ENCODE measurements around the gene EVA1A.
A peak's percentile ranks its signal among the peaks of the same experiment; 100 is the strongest.

The EVA1A gene

DNA sequence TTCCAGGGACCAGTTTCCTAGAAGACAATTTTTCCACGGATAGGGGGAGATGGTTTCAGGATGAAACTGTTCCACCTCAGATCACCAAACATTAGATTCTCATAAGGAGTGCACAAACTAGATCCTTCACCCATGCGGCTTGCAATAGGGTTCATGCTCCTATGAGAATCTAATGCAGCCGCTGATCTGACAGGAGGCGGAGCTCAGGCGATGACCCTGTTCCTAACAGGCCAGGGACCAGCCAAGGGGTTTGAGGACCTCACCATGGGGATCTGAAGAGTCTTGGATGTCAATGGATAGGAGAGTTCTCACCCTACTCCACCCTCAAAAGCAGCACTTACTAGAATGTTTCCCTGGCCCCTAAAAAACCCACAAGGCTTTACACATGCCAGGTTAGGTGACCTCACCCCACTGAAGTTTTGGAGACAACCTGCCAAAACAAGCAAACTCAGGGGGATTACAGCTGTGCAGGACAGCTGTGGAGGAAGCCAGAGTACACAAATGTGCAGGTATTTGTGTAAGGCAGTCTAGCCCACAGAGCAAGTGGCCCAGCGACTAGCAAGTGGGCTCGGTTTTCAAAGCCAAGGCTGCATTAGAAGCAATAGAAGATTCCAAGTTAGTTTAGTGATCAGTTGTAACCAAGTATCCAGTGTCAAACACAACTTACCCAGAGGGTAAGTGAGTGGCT is 3.9 kb downstream of the EVA1A start:
- Histone ChIP-seq H3K9me3 (ENCODE audit: control insufficient read depth, low read length) (no peaks in the 10 kb centered on the region), H2BK15ac (ENCODE audit: low read depth, poor library complexity, severe bottlenecking) (no peak overlapping the region), H2BK5ac (ENCODE audit: low read depth, low read length, poor library complexity, severe bottlenecking) (no peak overlapping the region), H3K23ac (ENCODE audit: low read length in 2 of 2) (peak overlapping the region in 1 of 2 experiments; percentile 61), H2AK5ac (ENCODE audit: low read length, severe bottlenecking) (peak overlapping the region; percentile 66), H3K4me1 (ENCODE audit: control insufficient read depth, insufficient read depth, low read depth, low read length) (peaks cover 36% of the 10 kb centered on the region), H3K4ac (ENCODE audit: low read depth in 1 of 2, low read length in 2 of 2) (no peak overlapping the region), H2AFZ (ENCODE audit: low read depth, low read length) (no peak overlapping the region), H2BK12ac (ENCODE audit: low read length in 2 of 2) (no peak overlapping the region), H3K9ac (ENCODE audit: low read length) (no peak overlapping the region), H3K18ac (ENCODE audit: low read depth in 1 of 2, low read length in 2 of 2) (no peak overlapping the region), H3K27me3 (ENCODE audit: control insufficient read depth in 1 of 2, insufficient read depth in 1 of 2, low read length in 2 of 2) (no peaks in the 10 kb centered on the region), H3K79me1 (replicated peaks; ENCODE audit: low read length, poor library complexity, severe bottlenecking) (peaks cover 1% of the 10 kb centered on the region), H3K4me2 (ENCODE audit: low read length, poor library complexity, severe bottlenecking) (peak overlapping the region; percentile 28), H3K36me3 (ENCODE audit: control insufficient read depth in 1 of 2, insufficient read depth in 2 of 2, low read depth in 1 of 2, low read length in 2 of 2) (peaks cover 15 to 18% of the 10 kb centered on the region in 2 experiments), H4K8ac (ENCODE audit: low read length) (no peak overlapping the region), H3K14ac (ENCODE audit: low read length in 2 of 2) (no peak overlapping the region), H4K91ac (ENCODE audit: low read length) (no peak overlapping the region), H2BK120ac (ENCODE audit: low read depth, low read length) (no peak overlapping the region), H3K27ac (ENCODE audit: low read length, poor library complexity, severe bottlenecking) (no peak overlapping the region), H3K4me3 (ENCODE audit: insufficient read depth in 1 of 2, low read depth in 1 of 2, low read length in 2 of 2) (no peak overlapping the region)
- 94% methylated on average over 7 of the region's 7 CpGs for WGBS
- no peak for DNase-seq

GRCh38 chr2:75555701-75556100 is 5.0 kb downstream of the EVA1A start:
- no peak overlapping the region for H2BK5ac ChIP-seq (ENCODE audit: low read depth, low read length, poor library complexity, severe bottlenecking)
- H2AK5ac ChIP-seq (ENCODE audit: low read length, severe bottlenecking): peak overlapping the region; percentile 42
- H3K9ac ChIP-seq (ENCODE audit: low read length): no peak overlapping the region
- peaks cover 32% of the 10 kb centered on the region for H3K4me1 ChIP-seq (ENCODE audit: control insufficient read depth, insufficient read depth, low read depth, low read length)
- no peak overlapping the region for H4K91ac ChIP-seq (ENCODE audit: low read length)
- no peak overlapping the region for H3K4me3 ChIP-seq (ENCODE audit: insufficient read depth in 1 of 2, low read depth in 1 of 2, low read length in 2 of 2)
- peak overlapping the region; percentile 11 for H3K4me2 ChIP-seq (ENCODE audit: low read length, poor library complexity, severe bottlenecking)
- H3K14ac ChIP-seq (ENCODE audit: low read length in 2 of 2): no peak overlapping the region
- H3K27ac ChIP-seq (ENCODE audit: low read length, poor library complexity, severe bottlenecking): peak overlapping the region; percentile 16
- H3K27me3 ChIP-seq (ENCODE audit: control insufficient read depth in 1 of 2, insufficient read depth in 1 of 2, low read length in 2 of 2): no peaks in the 10 kb centered on the region
- H2AFZ ChIP-seq (ENCODE audit: low read depth, low read length): no peak overlapping the region
- peaks cover 3% of the 10 kb centered on the region for H3K79me1 ChIP-seq (replicated peaks; ENCODE audit: low read length, poor library complexity, severe bottlenecking)
- no peak overlapping the region for H3K4ac ChIP-seq (ENCODE audit: low read depth in 1 of 2, low read length in 2 of 2)
- 95% methylated on average over 4 of the region's 4 CpGs for WGBS
- H3K9me3 ChIP-seq (ENCODE audit: control insufficient read depth, low read length): no peaks in the 10 kb centered on the region
- H3K18ac ChIP-seq (ENCODE audit: low read depth in 1 of 2, low read length in 2 of 2): no peak overlapping the region
- H2BK12ac ChIP-seq (ENCODE audit: low read length in 2 of 2): no peak overlapping the region
- no peak overlapping the region for H2BK15ac ChIP-seq (ENCODE audit: low read depth, poor library complexity, severe bottlenecking)
- peaks cover 18 to 20% of the 10 kb centered on the region in 2 experiments for H3K36me3 ChIP-seq (ENCODE audit: control insufficient read depth in 1 of 2, insufficient read depth in 2 of 2, low read depth in 1 of 2, low read length in 2 of 2)
- no peak overlapping the region for H4K8ac ChIP-seq (ENCODE audit: low read length)
- no peak for DNase-seq
- no peak overlapping the region for H3K23ac ChIP-seq (ENCODE audit: low read length in 2 of 2)
- no peak overlapping the region for H2BK120ac ChIP-seq (ENCODE audit: low read depth, low read length)

DNA sequence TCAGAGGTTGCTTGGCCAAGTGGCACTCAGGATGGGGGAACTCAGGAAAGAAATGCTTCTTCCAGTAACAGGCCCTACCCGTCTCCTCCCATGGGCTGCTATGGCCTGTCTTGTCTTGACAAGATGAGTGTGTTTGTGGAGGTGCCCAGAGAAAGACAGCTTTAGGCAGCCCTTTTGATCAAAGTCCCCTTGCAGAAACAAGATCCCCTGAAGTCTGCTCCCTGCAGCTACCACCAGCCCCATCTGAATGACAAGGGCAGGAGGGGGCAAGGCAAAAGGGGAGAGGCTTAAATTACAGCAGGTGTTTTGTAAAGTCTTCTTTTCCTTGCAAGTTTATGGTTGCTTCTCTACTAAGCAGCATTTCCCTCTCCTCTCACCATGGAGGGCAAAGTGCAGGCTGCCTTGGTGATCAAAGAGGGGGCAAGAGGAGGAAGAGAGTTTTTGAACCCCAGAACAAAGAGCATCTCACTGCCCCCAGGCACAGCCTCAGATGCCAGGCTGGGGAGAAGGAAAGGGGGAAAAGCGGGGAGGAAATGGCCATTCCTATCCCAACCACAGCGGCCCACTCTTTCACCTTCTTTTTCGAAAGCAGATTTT is 6.7 kb downstream of the EVA1A start:
- Histone ChIP-seq H3K9me3 (ENCODE audit: control insufficient read depth, low read length) (no peaks in the 10 kb centered on the region), H3K4ac (ENCODE audit: low read depth in 1 of 2, low read length in 2 of 2) (no peak overlapping the region), H2AFZ (ENCODE audit: low read depth, low read length) (no peak overlapping the region), H2BK12ac (ENCODE audit: low read length in 2 of 2) (no peak overlapping the region), H3K23ac (ENCODE audit: low read length in 2 of 2) (no peak overlapping the region), H3K14ac (ENCODE audit: low read length in 2 of 2) (no peak overlapping the region), H3K4me2 (ENCODE audit: low read length, poor library complexity, severe bottlenecking) (no peak overlapping the region), H2BK120ac (ENCODE audit: low read depth, low read length) (no peak overlapping the region), H3K27me3 (ENCODE audit: control insufficient read depth in 1 of 2, insufficient read depth in 1 of 2, low read length in 2 of 2) (no peaks in the 10 kb centered on the region), H3K79me1 (replicated peaks; ENCODE audit: low read length, poor library complexity, severe bottlenecking) (peaks cover 9% of the 10 kb centered on the region), H3K4me1 (ENCODE audit: control insufficient read depth, insufficient read depth, low read depth, low read length) (peaks cover 33% of the 10 kb centered on the region), H3K9ac (ENCODE audit: low read length) (no peak overlapping the region), H2AK5ac (ENCODE audit: low read length, severe bottlenecking) (no peak overlapping the region), H3K4me3 (ENCODE audit: insufficient read depth in 1 of 2, low read depth in 1 of 2, low read length in 2 of 2) (no peak overlapping the region), H2BK5ac (ENCODE audit: low read depth, low read length, poor library complexity, severe bottlenecking) (no peak overlapping the region), H3K27ac (ENCODE audit: low read length, poor library complexity, severe bottlenecking) (no peak overlapping the region), H2BK15ac (ENCODE audit: low read depth, poor library complexity, severe bottlenecking) (no peak overlapping the region), H3K18ac (ENCODE audit: low read depth in 1 of 2, low read length in 2 of 2) (no peak overlapping the region), H4K91ac (ENCODE audit: low read length) (no peak overlapping the region), H4K8ac (ENCODE audit: low read length) (no peak overlapping the region), H3K36me3 (ENCODE audit: control insufficient read depth in 1 of 2, insufficient read depth in 2 of 2, low read depth in 1 of 2, low read length in 2 of 2) (peaks cover 24 to 27% of the 10 kb centered on the region in 2 experiments)
- no peak for DNase-seq
- no CpG with 5 or more reads among the region's 4 CpGs for WGBS

DNA sequence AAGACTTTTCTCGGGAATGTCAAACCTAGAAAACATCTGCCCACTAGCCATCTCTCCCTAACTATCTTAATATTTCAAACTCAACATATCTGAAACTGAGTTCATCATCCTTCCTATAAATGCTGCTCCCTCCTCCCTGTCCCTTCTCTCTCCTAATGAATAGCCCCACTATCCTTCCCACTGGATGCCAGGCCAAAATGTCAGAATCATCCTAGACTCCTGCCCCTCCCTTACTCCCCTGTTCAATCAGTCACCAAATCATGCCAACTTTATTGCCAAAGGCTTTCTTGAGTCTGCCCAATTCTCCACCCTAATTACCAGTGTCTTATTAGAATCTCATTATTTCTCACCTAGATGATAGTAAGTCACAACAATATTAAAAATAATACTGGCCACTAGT is 8.5 kb downstream of the EVA1A start:
- H3K4me1 ChIP-seq (ENCODE audit: control insufficient read depth, insufficient read depth, low read depth, low read length): peaks cover 28% of the 10 kb centered on the region
- peaks cover 19 to 24% of the 10 kb centered on the region in 2 experiments for H3K36me3 ChIP-seq (ENCODE audit: control insufficient read depth in 1 of 2, insufficient read depth in 2 of 2, low read depth in 1 of 2, low read length in 2 of 2)
- H3K14ac ChIP-seq (ENCODE audit: low read length in 2 of 2): no peak overlapping the region
- peaks cover 10% of the 10 kb centered on the region for H3K79me1 ChIP-seq (replicated peaks; ENCODE audit: low read length, poor library complexity, severe bottlenecking)
- no peak overlapping the region for H2BK15ac ChIP-seq (ENCODE audit: low read depth, poor library complexity, severe bottlenecking)
- no peak overlapping the region for H2BK5ac ChIP-seq (ENCODE audit: low read depth, low read length, poor library complexity, severe bottlenecking)
- H2AK5ac ChIP-seq (ENCODE audit: low read length, severe bottlenecking): no peak overlapping the region
- H3K18ac ChIP-seq (ENCODE audit: low read depth in 1 of 2, low read length in 2 of 2): no peak overlapping the region
- H2BK120ac ChIP-seq (ENCODE audit: low read depth, low read length): no peak overlapping the region
- no peak overlapping the region for H4K8ac ChIP-seq (ENCODE audit: low read length)
- H3K9ac ChIP-seq (ENCODE audit: low read length): no peak overlapping the region
- no peak overlapping the region for H4K91ac ChIP-seq (ENCODE audit: low read length)
- H2BK12ac ChIP-seq (ENCODE audit: low read length in 2 of 2): no peak overlapping the region
- no peak overlapping the region for H3K4me3 ChIP-seq (ENCODE audit: insufficient read depth in 1 of 2, low read depth in 1 of 2, low read length in 2 of 2)
- 93% methylated on average over 1 of the region's 1 CpG for WGBS
- DNase-seq: no peak
- no peak overlapping the region for H3K4ac ChIP-seq (ENCODE audit: low read depth in 1 of 2, low read length in 2 of 2)
- no peaks in the 10 kb centered on the region for H3K27me3 ChIP-seq (ENCODE audit: control insufficient read depth in 1 of 2, insufficient read depth in 1 of 2, low read length in 2 of 2)
- no peak overlapping the region for H3K4me2 ChIP-seq (ENCODE audit: low read length, poor library complexity, severe bottlenecking)
- no peak overlapping the region for H3K23ac ChIP-seq (ENCODE audit: low read length in 2 of 2)
- no peak overlapping the region for H2AFZ ChIP-seq (ENCODE audit: low read depth, low read length)
- H3K9me3 ChIP-seq (ENCODE audit: control insufficient read depth, low read length): no peaks in the 10 kb centered on the region
- no peak overlapping the region for H3K27ac ChIP-seq (ENCODE audit: low read length, poor library complexity, severe bottlenecking)
